ENCODE measurements around the gene LHX3. TPM values are rescaled to one million over a fixed set of nuclear protein-coding genes. Genes with fewer than 3 reads are reported as not detected.

LHX3 gene
- total and polyA plus RNA-seq, 2 of the 4 experiments (the other 2 are of a cell fraction): not detected

- Histone ChIP-seq H3K9ac (ENCODE audit: low read depth, low read length) (no peak overlapping the region), H4K5ac (ENCODE audit: low read depth, low read length) (no peak overlapping the region), H3K14ac (replicated peaks; ENCODE audit: low read depth, low read length) (no peak overlapping the region), H3K9me1 (ENCODE audit: insufficient read depth, low read length) (no peaks in the 10 kb centered on the region), H3K4ac (ENCODE audit: low read depth, low read length) (no peak overlapping the region), H3K4me3 (ENCODE audit: insufficient read depth, low read depth, low read length) (no peak overlapping the region), H2BK20ac (ENCODE audit: low read depth, low read length) (no peak overlapping the region), H3K36me3 (ENCODE audit: control insufficient read depth, insufficient read depth, low read length) (no peaks in the 10 kb centered on the region), H3K4me2 (ENCODE audit: low read depth, low read length) (no peak overlapping the region), H2BK5ac (ENCODE audit: low read depth, low read length, poor library complexity, severe bottlenecking) (no peak overlapping the region), H2BK15ac (ENCODE audit: low read depth, low read length) (no peak overlapping the region), H2AK5ac (ENCODE audit: low read depth, low read length) (no peak overlapping the region), H3K56ac (ENCODE audit: extremely low read depth, insufficient read depth, low read length) (no peak overlapping the region), H4K8ac (ENCODE audit: low read depth in 2 of 2, low read length in 2 of 2) (no peak overlapping the region), H2AFZ (replicated peaks; ENCODE audit: low read length, poor library complexity) (no peak overlapping the region), H3K18ac (ENCODE audit: low read depth, low read length) (no peak overlapping the region), H3K4me1 (ENCODE audit: control insufficient read depth, insufficient read depth, low read length) (no peaks in the 10 kb centered on the region), H3K27me3 (ENCODE audit: control insufficient read depth, insufficient read depth, low read length) (peaks cover 45% of the 10 kb centered on the region), H3K9me3 (ENCODE audit: control insufficient read depth, insufficient read depth, low read length) (0 out of 2 replicates have a peak, but pooled peaks cover 3% of the 10 kb centered on the region), H3K79me1 (ENCODE audit: low read depth in 1 of 2, low read length in 2 of 2) (no peaks in the 10 kb centered on the region), H4K91ac (ENCODE audit: insufficient read depth, low read depth, low read length) (no peak overlapping the region), H3K23ac (ENCODE audit: low read depth, low read length) (no peak overlapping the region), H3K27ac (ENCODE audit: insufficient read depth, low read length) (no peak overlapping the region), H4K20me1 (ENCODE audit: insufficient read depth, low read length) (no peaks in the 10 kb centered on the region), H2BK120ac (ENCODE audit: low read depth, low read length) (no peak overlapping the region), H2AK9ac (replicated peaks; ENCODE audit: low read depth, low read length, poor library complexity) (no peak overlapping the region)
- DNase-seq: no peak
- 61% methylated on average over 4 of the region's 4 CpGs; no CpG with 5 or more reads in 1 of the 2 experiments for WGBS, 2 experiments (ENCODE audit: extremely low coverage in 2 of 2, insufficient read length in 1 of 2)
- intact Hi-C loops (cut with micrococcal nuclease) (no loop called here), in situ Hi-C loops (cut with MboI; ENCODE audit: low sequenced_read_pairs) (no loop called here), dilution Hi-C loops (cut with HindIII; ENCODE audit: low sequenced_read_pairs, unreplicated experiment) (no loop called here)
- BruUV-seq (replicated peaks): no TSS peak
- no peak for ATAC-seq (ENCODE audit: low read depth)
- ChIA-PET POLR2A (ENCODE audit: unreplicated experiment) (no interaction called here), CTCF (no interaction called here)
- no peak for TF ChIP-seq CHD1 (IDR thresholded peaks at IDR 0.05; ENCODE audit: low read depth, low read length)
- TF ChIP-seq CTCF (conservative IDR thresholded peaks at IDR 0.05; ENCODE audit: low read depth, low read length): no peak
- no peak for TF ChIP-seq RAD21 (IDR thresholded peaks at IDR 0.05; ENCODE audit: low read length)
- TF ChIP-seq RCOR1 (IDR thresholded peaks at IDR 0.05; ENCODE audit: insufficient replicate concordance, low read length): no peak
- TF ChIP-seq MAZ (IDR thresholded peaks at IDR 0.05; ENCODE audit: borderline replicate concordance, low read depth, low read length): no peak
- TF ChIP-seq FOS (IDR thresholded peaks at IDR 0.05; ENCODE audit: low read depth, low read length): no peak
- TF ChIP-seq USF2 (IDR thresholded peaks at IDR 0.05; ENCODE audit: low read depth, low read length): no peak
- no peak for TF ChIP-seq MXI1 (IDR thresholded peaks at IDR 0.05; ENCODE audit: borderline replicate concordance, low read depth, low read length)
- no peak for TF ChIP-seq ELK1 (IDR thresholded peaks at IDR 0.05; ENCODE audit: borderline replicate concordance, low read depth, low read length)
- no peak for TF ChIP-seq MAFK (IDR thresholded peaks at IDR 0.05; ENCODE audit: low read depth, low read length)
- TF ChIP-seq RFX5 (IDR thresholded peaks at IDR 0.05; ENCODE audit: low read depth, low read length): no peak
- TF ChIP-seq SMC3 (IDR thresholded peaks at IDR 0.05; ENCODE audit: low read depth, low read length): no peak
- TF ChIP-seq POLR2A (IDR thresholded peaks at IDR 0.05; ENCODE audit: low read depth, low read length): no peak
- TF ChIP-seq BHLHE40 (IDR thresholded peaks at IDR 0.05; ENCODE audit: low read depth, low read length): no peak
- TF ChIP-seq CEBPB (IDR thresholded peaks at IDR 0.05; ENCODE audit: low read depth, low read length): no peak
- no peak for TF ChIP-seq NFE2L2 (IDR thresholded peaks at IDR 0.05; ENCODE audit: low read depth, low read length)
These were observed 52.4 kb downstream of the LHX3 start for GRCh38 chr9:136152543-136152866.

Measured in IMR-90 (cell line).